GM21423 (cell line): ENCODE measurements around the gene GPATCH8.

Experiments
- ATAC-seq: cut with Tn5 transposase; IDR thresholded peaks from one replicate; pipeline ENCODE4 v1.9.1; 2021; ENCODE audit warnings: mild to moderate bottlenecking, moderate library complexity; ENCODE audit not compliant: unreplicated experiment

Gene GPATCH8

GRCh38 chr17:44359006-44359405 is 144.2 kb downstream of the GPATCH8 start:
- ATAC-seq, result no peak

GRCh38 chr17:44358066-44358465 is 145.1 kb downstream of the GPATCH8 start:
- no peak for ATAC-seq

GRCh38 chr17:44356241-44356640 is 147.0 kb downstream of the GPATCH8 start:
- ATAC-seq, result no peak

- no peak for ATAC-seq
Observed at GRCh38 chr17:44355642-44356099, 147.5 kb downstream of the GPATCH8 start.

GRCh38 chr17:44354582-44355561 is 148.3 kb downstream of the GPATCH8 start:
- ATAC-seq, result no peak

GRCh38 chr17:44353672-44354331 is 149.4 kb downstream of the GPATCH8 start:
- no peak for ATAC-seq

GRCh38 chr17:44352828-44353671 is 150.2 kb downstream of the GPATCH8 start:
- ATAC-seq, result no peak

- no peak for ATAC-seq
Observed at GRCh38 chr17:44351961-44352827, 151.0 kb downstream of the GPATCH8 start.

- ATAC-seq, result no peak
Observed at GRCh38 chr17:44351464-44351863, 151.7 kb downstream of the GPATCH8 start.

- no peak for ATAC-seq
Observed at GRCh38 chr17:44350733-44351226, 152.4 kb downstream of the GPATCH8 start.

GRCh38 chr17:44349553-44350070 is 153.6 kb downstream of the GPATCH8 start:
- no peak for ATAC-seq

- no peak for ATAC-seq
Observed at GRCh38 chr17:44348988-44349364, 154.2 kb downstream of the GPATCH8 start.

- ATAC-seq, result peak; percentile 40
Observed at GRCh38 chr17:44348234-44348987, 154.8 kb downstream of the GPATCH8 start.
